ENCODE measurements around the gene CD44.
"Not testable (repeated sequence)": the region's sequence is repeated elsewhere in the genome, so short reads cannot be mapped to it uniquely, and the experiment has no call there.

Gene CD44

GRCh38 chr11:35138943-35139721 lies at the start of gene CD44:
TSS of gene CD44 (plus strand) at chr11:35139171. CDS start at chr11:35139304, 133 bp downstream.
- no peak for DNase-seq (ENCODE audit: low read depth)

GRCh38 chr11:35089666-35090065 lies 49.3 kb upstream of the CD44 start:
- DNase-seq (ENCODE audit: low read depth): no peak

GRCh38 chr11:35090125-35090524 lies 48.8 kb upstream of the CD44 start:
- no peak for DNase-seq (ENCODE audit: low read depth)

GRCh38 chr11:35090991-35091390 lies 48.0 kb upstream of the CD44 start:
- not testable (repeated sequence) for DNase-seq (ENCODE audit: low read depth)

- no peak for DNase-seq (ENCODE audit: low read depth)
These were observed 42.2 kb upstream of the CD44 start for GRCh38 chr11:35096723-35097122.

GRCh38 chr11:35097814-35098455 lies 41.0 kb upstream of the CD44 start:
- no peak for DNase-seq (ENCODE audit: low read depth)

GRCh38 chr11:35098855-35099254 lies 40.1 kb upstream of the CD44 start:
- DNase-seq (ENCODE audit: low read depth): no peak

- no peak for DNase-seq (ENCODE audit: low read depth)
These were observed 39.5 kb upstream of the CD44 start for GRCh38 chr11:35099278-35100012.

- DNase-seq (ENCODE audit: low read depth): no peak
These were observed 39.0 kb upstream of the CD44 start for GRCh38 chr11:35100013-35100383.

- DNase-seq (ENCODE audit: low read depth): no peak
These were observed 37.7 kb upstream of the CD44 start for GRCh38 chr11:35101223-35101622.

- DNase-seq (ENCODE audit: low read depth): no peak
These were observed 36.7 kb upstream of the CD44 start for GRCh38 chr11:35102267-35102666.

GRCh38 chr11:35103366-35104208 lies 35.4 kb upstream of the CD44 start:
- no peak for DNase-seq (ENCODE audit: low read depth)

GRCh38 chr11:35104655-35105054 lies 34.3 kb upstream of the CD44 start:
- no peak for DNase-seq (ENCODE audit: low read depth)

GRCh38 chr11:35105319-35106079 lies 33.5 kb upstream of the CD44 start:
- DNase-seq (ENCODE audit: low read depth): no peak

GRCh38 chr11:35106595-35106994 lies 32.4 kb upstream of the CD44 start:
- DNase-seq (ENCODE audit: low read depth): no peak

GRCh38 chr11:35107861-35108260 lies 31.1 kb upstream of the CD44 start:
- DNase-seq (ENCODE audit: low read depth): no peak

GRCh38 chr11:35108336-35108735 lies 30.6 kb upstream of the CD44 start:
- DNase-seq (ENCODE audit: low read depth): not testable (repeated sequence)

- no peak for DNase-seq (ENCODE audit: low read depth)
These were observed 29.9 kb upstream of the CD44 start for GRCh38 chr11:35109041-35109440.

GRCh38 chr11:35109827-35110226 lies 29.1 kb upstream of the CD44 start:
- DNase-seq (ENCODE audit: low read depth): no peak

GRCh38 chr11:35111161-35112055 lies 27.6 kb upstream of the CD44 start:
- no peak for DNase-seq (ENCODE audit: low read depth)
